IMR-90 (cell line): ENCODE data around the gene CD36. TPM values are rescaled to one million over a fixed set of nuclear protein-coding genes. Genes with fewer than 3 reads are reported as not detected.
A peak's percentile ranks its signal among the peaks of the same experiment; 100 is the strongest.

Source experiments
- ATAC-seq: fragments of 200-7000 bp; cut with Tn5 transposase; 2 replicates; pipeline ENCODE4 v1.9.1; 2020; ENCODE audit warnings: low read depth, mild to moderate bottlenecking, moderate library complexity
- BruUV-seq: library from RNA; stranded (reverse); fragments of 400-500 nt; replicated peaks from 2 replicates; lab custom pipeline; 2021; lab: Mats Ljungman, UMichigan
- CTCF ChIA-PET: fragments of 300-600 bp; formaldehyde crosslinking; extraction: SDS; loops from one replicate; lab custom pipeline; 2021; ENCODE audit warnings: antibody characterized with exemption; lab: Yijun Ruan, JAX
- POLR2A ChIA-PET: fragments of 300-600 bp; sonication (Branson Sonifier 250); formaldehyde crosslinking; loops from one replicate; lab custom pipeline; 2022; ENCODE audit warnings: antibody characterized with exemption; ENCODE audit not compliant: unreplicated experiment; lab: Charles Lee
- DNase-seq: peaks from one replicate; pipeline ENCODE4 v3.0.0; 2013
- H2AFZ ChIP-seq: replicated peaks from 2 replicates; pipeline ENCODE3; 2013; ENCODE audit warnings: low read length, mild to moderate bottlenecking; ENCODE audit not compliant: poor library complexity
- H2AK5ac ChIP-seq: 2 replicates; pipeline ENCODE4 v1.6.1; 2013; ENCODE audit warnings: low read depth, low read length, inconsistent platforms
- H2AK9ac ChIP-seq: replicated peaks from 2 replicates; pipeline ENCODE3; 2013; ENCODE audit warnings: mild to moderate bottlenecking, low read depth, low read length, moderate library complexity; ENCODE audit not compliant: poor library complexity
- H2BK120ac ChIP-seq: 2 replicates; pipeline ENCODE4 v1.6.1; 2013; ENCODE audit warnings: low read depth, low read length, inconsistent platforms
- H2BK15ac ChIP-seq: 3 replicates; pipeline ENCODE4 v1.6.1; 2013; ENCODE audit warnings: low read depth, low read length, inconsistent platforms
- H2BK20ac ChIP-seq: 2 replicates; pipeline ENCODE4 v1.6.1; 2013; ENCODE audit warnings: low read depth, mild to moderate bottlenecking, inconsistent platforms, low read length, moderate library complexity
- H2BK5ac ChIP-seq: 2 replicates; pipeline ENCODE4 v1.6.1; 2013; ENCODE audit warnings: mild to moderate bottlenecking, low read depth, low read length, inconsistent platforms; ENCODE audit not compliant: poor library complexity, severe bottlenecking
- H3K14ac ChIP-seq: replicated peaks from 2 replicates; pipeline ENCODE4 v1.6.1; 2013; ENCODE audit warnings: low read depth, low read length, inconsistent platforms
- H3K18ac ChIP-seq: 2 replicates; pipeline ENCODE4 v1.6.1; 2013; ENCODE audit warnings: low read depth, low read length, control low read depth
- H3K23ac ChIP-seq: 2 replicates; pipeline ENCODE4 v1.6.1; 2013; ENCODE audit warnings: low read depth, low read length, inconsistent platforms
- H3K27ac ChIP-seq: 2 replicates; pipeline ENCODE4 v1.5.1; 2013; ENCODE audit warnings: mild to moderate bottlenecking, control low read depth, low read length; ENCODE audit not compliant: insufficient read depth
- H3K27me3 ChIP-seq: 2 replicates; pipeline ENCODE4 v1.6.1; 2013; ENCODE audit warnings: low read length; ENCODE audit not compliant: control insufficient read depth, insufficient read depth
- H3K36me3 ChIP-seq: 2 replicates; pipeline ENCODE4 v1.6.1; 2013; ENCODE audit warnings: low read length, mixed read lengths; ENCODE audit not compliant: control insufficient read depth, insufficient read depth
- H3K4ac ChIP-seq: 2 replicates; pipeline ENCODE4 v1.6.1; 2013; ENCODE audit warnings: low read depth, low read length, inconsistent platforms
- H3K4me1 ChIP-seq: 2 replicates; pipeline ENCODE4 v1.6.1; 2013; ENCODE audit warnings: low read length, mixed read lengths; ENCODE audit not compliant: control insufficient read depth, insufficient read depth
- H3K4me2 ChIP-seq: 2 replicates; pipeline ENCODE4 v1.6.1; 2013; ENCODE audit warnings: low read depth, mild to moderate bottlenecking, control low read depth, low read length, moderate library complexity
- H3K4me3 ChIP-seq: 2 replicates; pipeline ENCODE4 v1.5.1; 2013; ENCODE audit warnings: low read depth, mild to moderate bottlenecking, control low read depth, low read length, moderate library complexity; ENCODE audit not compliant: insufficient read depth
- H3K56ac ChIP-seq: 2 replicates; pipeline ENCODE4 v1.6.1; 2013; ENCODE audit warnings: low read length, inconsistent platforms; ENCODE audit not compliant: insufficient read depth; ENCODE audit errors: extremely low read depth
- H3K79me1 ChIP-seq, 2 experiments: 2 replicates each; pipeline ENCODE4 v1.6.1; 2013; ENCODE audit warnings: low read length in 2 of 2, inconsistent platforms in 1 of 2, low read depth in 1 of 2
- H3K9ac ChIP-seq: 2 replicates; pipeline ENCODE4 v1.6.1; 2013; ENCODE audit warnings: low read depth, low read length, control low read depth
- H3K9me1 ChIP-seq: 2 replicates; pipeline ENCODE4 v1.6.1; 2013; ENCODE audit warnings: low read length, inconsistent platforms; ENCODE audit not compliant: insufficient read depth
- H3K9me3 ChIP-seq: 2 replicates; pipeline ENCODE4 v1.6.1; 2013; ENCODE audit warnings: low read length; ENCODE audit not compliant: control insufficient read depth, insufficient read depth
- H4K20me1 ChIP-seq: 2 replicates; pipeline ENCODE4 v1.6.1; 2013; ENCODE audit warnings: low read length, inconsistent platforms; ENCODE audit not compliant: insufficient read depth
- H4K5ac ChIP-seq: 2 replicates; pipeline ENCODE4 v1.6.1; 2013; ENCODE audit warnings: mild to moderate bottlenecking, low read depth, low read length, control low read depth
- H4K8ac ChIP-seq, 2 experiments: 2 replicates each; pipeline ENCODE4 v1.6.1; 2013; ENCODE audit warnings: low read depth in 2 of 2, low read length in 2 of 2, control low read depth in 1 of 2, inconsistent platforms in 1 of 2
- H4K91ac ChIP-seq: 2 replicates; pipeline ENCODE4 v1.6.1; 2013; ENCODE audit warnings: low read depth, low read length, inconsistent platforms; ENCODE audit not compliant: insufficient read depth
- CEBPB ChIP-seq: IDR thresholded peaks from 2 replicates; pipeline ENCODE4 v1.6.1; 2012; ENCODE audit warnings: low read depth, low read length, improper control_type of control experiment
- RCOR1 ChIP-seq: IDR thresholded peaks from 2 replicates; pipeline ENCODE4 v1.6.1; 2012; ENCODE audit warnings: mild to moderate bottlenecking, low read length, improper control_type of control experiment; ENCODE audit not compliant: insufficient replicate concordance
- RFX5 ChIP-seq: IDR thresholded peaks from 2 replicates; pipeline ENCODE4 v1.8.0; 2012; ENCODE audit warnings: low read depth, mild to moderate bottlenecking, low read length, moderate library complexity
- WGBS, 2 experiments: methylation state at CpG; one replicate each; pipeline versions ENCODE4 v1.1.5 to v1.1.7; 2013; ENCODE audit warnings: missing lambda C conversion rate in 2 of 2; ENCODE audit not compliant: insufficient read length in 1 of 2; ENCODE audit errors: extremely low coverage in 2 of 2; 5-methylcytosine and 5-hydroxymethylcytosine counted together
- dilution Hi-C: fragments of 300-500 bp; cut with HindIII; formaldehyde crosslinking; loops from one replicate; pipeline ENCODE4 v1.14.3; 2018; ENCODE audit warnings: low sequenced_read_pairs; ENCODE audit not compliant: unreplicated experiment
- in situ Hi-C: fragments of 300-500 bp; cut with MboI; formaldehyde crosslinking; loops from 3 replicates; pipeline ENCODE4 v1.14.3; 2019; ENCODE audit warnings: low sequenced_read_pairs, inconsistent platforms, mixed read lengths
- intact Hi-C: fragments of 100-400 bp; cut with micrococcal nuclease; formaldehyde crosslinking; loops from 2 replicates; pipeline ENCODE4 v1.10.0; 2022
- polyA plus RNA-seq, 3 experiments: library from polyadenylated mRNA; depleted of rRNA; stranded (reverse); fragments of >200 nt; gene quantifications; 2 replicates each; pipeline ENCODE4 v1.2.3, GENCODE V29; 2012; ENCODE audit warnings: low replicate concordance in 1 of 3
- total RNA-seq: library from RNA; depleted of rRNA; stranded (reverse); fragments of >200 nt; gene quantifications from 2 replicates; pipeline ENCODE4 v1.2.3, GENCODE V29; 2012
- TF ChIP-seq, protein P1 (sequence below): conservative IDR thresholded peaks from 2 replicates; pipeline ENCODE4 v1.5.1; 2012; ENCODE audit warnings: mild to moderate bottlenecking, low read depth, low read length, improper control_type of control experiment

CD36 gene
- total and polyA plus RNA-seq, 2 of the 4 experiments (the other 2 are of a cell fraction): 0.19 to 0.54 TPM

DNA sequence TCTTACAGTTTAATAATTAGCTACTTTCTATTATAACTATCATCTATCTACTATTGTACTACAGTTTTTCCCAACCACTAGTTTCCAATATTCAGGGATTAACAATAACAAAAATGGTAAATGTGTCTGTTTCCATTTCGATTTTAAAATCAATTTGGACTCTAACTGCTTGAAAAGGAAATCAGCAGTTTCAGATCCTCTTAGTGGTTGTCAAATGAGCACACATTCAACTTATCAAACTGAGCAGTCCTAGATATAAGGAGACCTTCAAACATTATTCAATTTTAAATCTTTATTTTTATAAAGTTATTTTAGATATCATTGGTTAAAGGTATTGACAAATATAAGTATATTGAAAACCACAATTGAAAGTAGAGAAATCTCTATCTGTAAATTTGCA lies 46.8 kb upstream of the CD36 start (continued):
- TF ChIP-seq, protein P1, sequence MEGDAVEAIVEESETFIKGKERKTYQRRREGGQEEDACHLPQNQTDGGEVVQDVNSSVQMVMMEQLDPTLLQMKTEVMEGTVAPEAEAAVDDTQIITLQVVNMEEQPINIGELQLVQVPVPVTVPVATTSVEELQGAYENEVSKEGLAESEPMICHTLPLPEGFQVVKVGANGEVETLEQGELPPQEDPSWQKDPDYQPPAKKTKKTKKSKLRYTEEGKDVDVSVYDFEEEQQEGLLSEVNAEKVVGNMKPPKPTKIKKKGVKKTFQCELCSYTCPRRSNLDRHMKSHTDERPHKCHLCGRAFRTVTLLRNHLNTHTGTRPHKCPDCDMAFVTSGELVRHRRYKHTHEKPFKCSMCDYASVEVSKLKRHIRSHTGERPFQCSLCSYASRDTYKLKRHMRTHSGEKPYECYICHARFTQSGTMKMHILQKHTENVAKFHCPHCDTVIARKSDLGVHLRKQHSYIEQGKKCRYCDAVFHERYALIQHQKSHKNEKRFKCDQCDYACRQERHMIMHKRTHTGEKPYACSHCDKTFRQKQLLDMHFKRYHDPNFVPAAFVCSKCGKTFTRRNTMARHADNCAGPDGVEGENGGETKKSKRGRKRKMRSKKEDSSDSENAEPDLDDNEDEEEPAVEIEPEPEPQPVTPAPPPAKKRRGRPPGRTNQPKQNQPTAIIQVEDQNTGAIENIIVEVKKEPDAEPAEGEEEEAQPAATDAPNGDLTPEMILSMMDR: no peak

DNA sequence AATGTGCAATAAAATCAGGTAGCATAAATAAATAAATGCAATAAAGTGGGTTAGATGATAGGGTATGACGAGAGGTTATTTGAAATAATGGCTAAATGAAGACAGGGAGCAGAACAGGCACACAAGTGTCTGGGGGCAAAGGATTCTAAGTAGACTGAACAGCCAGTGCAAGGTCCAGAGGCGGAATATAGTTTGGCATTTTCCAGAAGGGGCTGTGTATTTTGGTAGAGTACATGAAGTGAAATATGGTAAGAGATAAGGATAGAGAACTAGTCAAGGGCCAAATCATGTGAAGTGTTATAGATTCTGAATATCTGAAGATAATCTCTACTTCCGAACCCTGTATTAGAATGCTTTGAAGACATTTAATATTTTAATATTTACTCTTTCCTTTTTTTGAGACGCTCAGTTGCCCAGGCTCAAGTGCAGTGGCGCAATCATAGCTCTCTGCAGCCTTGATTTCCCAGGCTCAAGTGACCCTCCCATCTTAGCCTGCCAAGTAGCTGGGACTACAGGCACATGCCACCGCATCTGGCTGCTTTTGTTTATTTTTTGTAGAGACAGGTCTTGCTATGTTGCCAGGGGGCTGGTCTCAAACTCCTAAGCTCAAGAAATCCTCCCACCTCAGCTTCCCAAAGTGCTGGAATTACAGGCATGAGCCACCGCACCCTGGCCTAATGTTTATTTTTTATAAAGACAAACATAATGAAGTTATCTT lies 44.4 kb upstream of the CD36 start:
- no peak overlapping the region; the same call in 1 of the 2 replicates for H3K18ac ChIP-seq
- H3K23ac ChIP-seq: no peak overlapping the region
- H4K20me1 ChIP-seq: no peaks in the 10 kb centered on the region
- peak; percentile 50 for TF ChIP-seq CEBPB
- no peak for TF ChIP-seq RFX5
- TF ChIP-seq RCOR1: no peak
- no TSS peak for BruUV-seq
- H3K9me3 ChIP-seq: no peaks in the 10 kb centered on the region
- no peak overlapping the region for H3K56ac ChIP-seq
- no peak overlapping the region for H2AK5ac ChIP-seq
- H3K4me1 ChIP-seq: peaks cover 6% of the 10 kb centered on the region
- no peaks in the 10 kb centered on the region for H3K36me3 ChIP-seq
- H3K4me3 ChIP-seq: no peak overlapping the region
- H4K8ac ChIP-seq: no peak overlapping the region
- DNase-seq: peak; percentile 5
- H3K14ac ChIP-seq: no peak overlapping the region
- H3K4ac ChIP-seq: no peak overlapping the region
- CTCF ChIA-PET: interaction anchor here (0.7 kb wide), 1 partner anchor 449 kb away, joined by 3 read pairs; no protein-coding TSS in a partner anchor
- H3K4me2 ChIP-seq: no peak overlapping the region
- no peaks in the 10 kb centered on the region for H3K79me1 ChIP-seq
- no peak overlapping the region for H2AK9ac ChIP-seq
- H2BK120ac ChIP-seq: no peak overlapping the region
- dilution Hi-C loops: no loop called here
- in situ Hi-C loops: no loop called here
- ATAC-seq: peak; percentile 48
- H2AFZ ChIP-seq: no peak overlapping the region
- 100% methylated on average over 1 to 2 of the region's 7 CpGs for WGBS, 2 experiments
- no peak overlapping the region for H4K91ac ChIP-seq
- intact Hi-C loops: no loop called here
- no peak overlapping the region for H3K9ac ChIP-seq
- no peak overlapping the region for H3K27ac ChIP-seq
- POLR2A ChIA-PET: no interaction called here
- H3K27me3 ChIP-seq: no peaks in the 10 kb centered on the region
- no peaks in the 10 kb centered on the region for H3K9me1 ChIP-seq
- no peak overlapping the region for H2BK5ac ChIP-seq
- no peak overlapping the region for H2BK20ac ChIP-seq
- H4K5ac ChIP-seq: no peak overlapping the region
- no peak overlapping the region for H2BK15ac ChIP-seq
